GM21515 (cell line): Measurements from ENCODE around the gene GNLY.

Experiments
- ATAC-seq: cut with Tn5 transposase; IDR thresholded peaks from one replicate; pipeline ENCODE4 v1.9.1; 2021; ENCODE audit not compliant: unreplicated experiment

The GNLY gene

GRCh38 chr2:85723707-85724360 is 29.7 kb downstream of the GNLY start:
- no peak for ATAC-seq

DNA sequence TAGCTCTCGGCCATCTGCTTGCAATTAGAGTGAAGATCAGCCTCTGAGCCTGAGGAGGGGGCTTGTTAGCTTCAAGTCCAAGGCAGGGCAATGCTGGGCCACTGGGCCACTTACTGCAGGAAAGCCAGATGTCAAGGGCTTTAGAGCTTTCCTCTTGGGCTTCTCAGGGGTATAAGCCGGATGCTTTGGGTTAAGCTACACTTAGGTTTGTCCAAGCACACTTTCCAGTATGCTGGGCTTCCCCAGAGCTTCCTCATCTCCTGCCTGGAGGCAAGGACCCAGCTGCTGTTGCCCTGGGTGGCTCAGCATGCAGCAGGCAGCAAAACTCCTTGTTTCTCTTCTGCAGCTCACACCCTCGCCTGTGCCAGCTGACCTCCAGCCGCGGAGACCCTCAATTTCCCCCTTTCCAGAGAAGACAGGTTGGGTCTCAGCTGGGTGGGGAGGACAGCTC is 30.6 kb downstream of the GNLY start:
- ATAC-seq: no peak

GRCh38 chr2:85725451-85725850 is 31.3 kb downstream of the GNLY start:
- no peak for ATAC-seq

DNA sequence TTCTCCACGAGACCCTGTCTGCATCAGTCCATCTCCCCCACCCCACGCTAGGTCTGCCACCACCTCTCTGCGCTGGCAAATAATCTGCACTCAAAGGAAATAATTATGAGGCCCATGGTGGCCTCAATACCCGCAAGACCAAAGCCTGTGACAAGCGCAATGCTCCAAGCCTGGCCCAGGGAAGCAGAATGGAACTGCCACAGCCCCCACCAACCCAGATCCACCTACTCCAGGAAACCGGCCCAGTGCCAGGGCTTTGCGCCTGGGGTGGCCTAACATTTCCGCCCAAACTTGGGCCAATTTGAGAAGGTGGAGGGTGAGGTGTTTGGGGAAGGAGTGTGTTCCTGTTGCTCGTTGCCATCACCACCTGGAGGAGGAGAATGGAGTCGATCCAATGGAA is 33.6 kb downstream of the GNLY start:
- no peak for ATAC-seq

GRCh38 chr2:85728342-85728741 is 34.2 kb downstream of the GNLY start:
- no peak for ATAC-seq

DNA sequence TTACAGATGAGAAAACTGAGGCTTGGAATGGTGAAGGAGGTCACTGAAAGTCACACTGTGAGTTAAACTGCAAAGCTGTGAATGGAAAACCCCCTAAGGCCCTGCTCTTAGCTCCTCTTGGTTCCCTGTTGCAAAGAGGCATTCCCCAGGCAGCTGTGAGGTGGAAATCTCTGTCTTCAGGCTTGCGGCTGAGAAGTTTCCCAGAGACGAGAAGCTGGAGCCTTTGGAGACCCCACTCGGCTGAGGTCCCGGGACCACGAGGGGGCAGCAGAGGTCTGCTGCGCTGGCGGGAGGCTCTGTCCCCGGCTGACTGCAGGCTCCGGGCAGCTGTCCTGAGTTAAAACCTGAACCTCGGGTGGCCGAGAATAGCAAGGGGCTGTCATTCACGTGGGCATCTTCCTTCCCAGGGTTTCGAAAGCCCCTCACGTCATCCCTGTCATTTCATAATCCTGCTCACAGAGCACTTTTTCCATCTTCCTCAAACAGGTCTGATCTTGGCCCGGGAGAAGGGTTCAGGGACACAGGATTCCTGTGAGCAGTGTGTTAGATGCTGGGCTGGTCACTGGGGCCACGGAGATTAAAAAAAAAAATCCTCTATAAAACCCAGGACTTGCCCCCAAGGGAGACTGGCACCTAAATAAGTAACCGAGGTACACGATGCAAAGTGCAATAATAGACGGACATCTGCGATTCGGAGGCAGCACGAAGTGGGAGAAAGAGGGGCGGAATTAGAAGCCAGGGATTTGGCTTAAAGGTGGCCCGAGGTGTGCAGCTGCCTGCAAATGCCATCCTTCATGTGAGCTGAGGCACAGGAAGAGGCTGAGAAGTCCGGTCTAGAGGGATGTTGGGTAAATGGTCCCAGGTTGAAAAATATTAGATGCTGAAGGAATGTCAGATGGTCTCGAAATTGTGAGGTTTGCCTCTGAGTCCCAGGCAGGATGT is 35.0 kb downstream of the GNLY start:
- peak; percentile 69 for ATAC-seq

DNA sequence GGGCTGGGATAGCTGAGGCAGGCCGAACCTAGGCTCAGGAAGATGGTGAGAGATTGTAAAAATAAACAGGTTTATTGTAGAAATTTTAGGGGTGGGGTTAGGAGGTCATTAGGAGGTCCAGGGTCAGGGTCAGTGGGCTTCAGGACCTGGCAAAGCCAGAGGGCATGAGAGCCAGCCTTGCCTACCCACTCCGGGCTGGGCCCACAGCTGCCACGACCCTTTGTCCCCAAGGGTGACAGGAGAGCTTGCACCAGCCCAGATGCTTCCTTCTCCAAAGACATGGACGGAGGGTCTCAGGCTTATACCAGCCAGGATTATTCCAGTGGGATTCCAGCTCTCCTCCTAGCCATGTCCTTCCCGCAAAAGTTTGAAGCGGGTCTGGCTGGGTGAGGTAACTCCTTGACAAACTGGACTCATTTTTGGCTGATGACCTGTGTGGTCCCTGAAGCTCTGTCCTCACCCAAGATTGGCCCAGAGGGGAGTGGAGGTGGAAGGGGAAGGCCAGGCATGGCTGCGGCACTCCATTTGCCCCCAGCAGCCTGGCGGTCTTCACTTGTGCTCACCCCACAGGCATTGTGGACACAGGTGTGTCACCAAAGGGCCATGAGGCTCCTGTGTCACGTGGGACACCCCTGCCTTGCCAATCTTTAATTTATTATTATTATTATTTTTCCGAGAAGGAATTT is 35.8 kb downstream of the GNLY start:
- no peak for ATAC-seq

- no peak for ATAC-seq
Observed at GRCh38 chr2:85730686-85731230, 36.6 kb downstream of the GNLY start.

DNA sequence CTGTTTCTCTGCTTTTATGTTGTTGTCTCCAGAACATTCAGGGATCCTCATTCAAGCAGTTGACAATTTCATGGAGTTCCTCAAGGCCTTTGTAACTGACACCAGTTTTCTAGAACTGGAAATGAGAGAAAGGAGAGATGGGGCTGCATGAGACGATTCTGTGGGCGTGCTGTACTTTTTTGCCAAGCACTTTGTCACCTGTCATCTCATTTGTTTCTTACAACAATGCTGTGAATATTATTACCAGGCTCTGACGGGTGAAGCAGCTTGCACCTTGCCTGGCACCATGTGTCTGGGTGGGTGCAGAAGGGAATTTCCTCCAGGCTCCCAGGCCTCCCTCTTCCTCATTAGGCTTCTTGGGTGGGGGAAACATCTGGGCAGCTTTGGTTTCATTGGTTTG is 37.4 kb downstream of the GNLY start:
- ATAC-seq: no peak

DNA sequence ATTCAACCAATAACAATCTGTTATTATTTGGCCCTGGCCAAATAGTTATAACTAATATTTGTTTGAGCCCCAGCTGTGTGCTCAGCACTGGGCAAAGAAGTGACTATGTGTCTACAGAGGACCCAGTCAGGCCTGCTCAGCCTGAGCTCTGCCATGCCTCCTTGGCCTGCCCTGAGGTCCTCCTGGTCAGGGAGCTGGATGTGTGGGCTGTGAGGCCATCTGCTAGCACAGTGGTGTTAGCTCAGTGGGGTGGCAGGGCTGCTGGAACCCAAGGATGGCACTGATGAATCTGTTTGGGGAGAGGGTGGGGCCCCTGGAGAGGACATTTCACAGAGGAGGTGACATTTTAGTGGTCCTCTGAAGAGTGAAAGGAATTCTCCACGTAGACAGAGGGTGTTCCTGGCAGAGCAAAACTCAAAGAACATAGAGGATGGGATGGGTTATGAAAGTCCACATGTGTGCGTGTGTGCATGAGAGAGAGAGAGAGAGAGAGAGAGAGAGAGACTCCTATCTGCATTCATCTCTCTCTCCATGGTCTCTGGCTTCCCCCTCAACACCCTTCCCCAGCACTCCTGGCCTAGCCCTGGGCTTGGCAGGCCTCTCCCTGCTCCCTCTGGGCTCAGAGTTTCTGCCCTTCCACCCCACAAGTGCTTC is 38.4 kb downstream of the GNLY start:
- no peak for ATAC-seq

DNA sequence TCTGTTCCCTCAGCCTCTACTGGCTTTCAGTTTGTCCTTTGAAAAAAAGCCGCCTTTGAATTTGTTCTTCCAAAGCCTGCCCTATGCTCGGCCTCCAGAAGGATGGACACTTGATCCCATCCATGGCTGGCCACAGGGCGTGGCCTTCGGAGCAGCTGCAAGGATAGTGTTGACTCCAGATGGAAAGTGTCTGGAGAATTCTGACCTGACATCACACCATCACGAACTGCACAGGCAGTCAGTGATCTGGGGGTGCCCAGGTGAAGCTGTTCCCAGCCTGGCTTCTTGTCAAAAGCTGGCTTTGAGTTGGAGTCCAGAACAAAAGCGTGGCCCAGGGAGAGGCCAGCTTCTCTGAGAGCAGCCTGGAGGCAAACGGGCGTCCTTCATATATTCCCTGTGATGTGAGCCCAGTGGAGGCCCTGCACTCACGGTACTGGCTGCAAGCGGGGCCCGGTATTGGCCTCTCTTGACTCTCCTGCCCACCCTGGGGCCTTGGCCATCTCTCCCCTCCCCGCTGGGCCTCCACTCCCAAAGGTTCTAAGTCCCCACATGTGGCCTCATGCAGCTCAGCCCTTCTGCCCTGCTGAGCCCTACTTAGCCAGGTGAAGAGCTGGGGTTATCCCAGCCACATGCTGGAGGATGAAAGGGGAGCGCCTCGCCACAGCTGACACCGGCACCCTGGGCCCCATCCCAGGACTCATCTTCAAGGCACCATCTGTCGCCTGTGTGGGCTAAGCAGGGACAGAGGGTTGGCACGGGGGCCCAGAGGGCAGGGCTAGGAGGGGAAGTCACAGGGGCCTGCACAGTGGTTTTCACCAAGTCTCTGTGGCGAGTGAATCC is 39.2 kb downstream of the GNLY start:
- no peak for ATAC-seq

DNA sequence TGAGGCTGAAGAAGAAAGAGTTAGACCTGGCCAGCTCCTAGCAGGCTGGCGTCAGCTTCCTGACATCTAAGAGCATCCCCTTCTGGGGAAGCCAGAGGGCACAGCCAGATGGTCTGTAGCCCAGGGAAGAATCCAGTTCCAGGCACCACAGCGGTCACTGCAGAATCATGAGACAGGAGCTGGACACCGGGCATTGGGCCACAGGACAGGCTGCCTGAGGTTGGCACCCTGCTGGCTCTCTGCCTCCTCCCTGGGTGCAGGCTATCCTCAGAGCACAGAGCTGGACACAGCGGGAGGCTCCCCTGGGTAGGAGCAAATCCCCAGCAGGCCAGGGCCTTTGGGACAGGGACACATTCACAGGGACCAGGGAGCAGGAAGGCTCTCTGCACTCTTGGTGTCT is 39.9 kb downstream of the GNLY start:
- ATAC-seq: no peak

DNA sequence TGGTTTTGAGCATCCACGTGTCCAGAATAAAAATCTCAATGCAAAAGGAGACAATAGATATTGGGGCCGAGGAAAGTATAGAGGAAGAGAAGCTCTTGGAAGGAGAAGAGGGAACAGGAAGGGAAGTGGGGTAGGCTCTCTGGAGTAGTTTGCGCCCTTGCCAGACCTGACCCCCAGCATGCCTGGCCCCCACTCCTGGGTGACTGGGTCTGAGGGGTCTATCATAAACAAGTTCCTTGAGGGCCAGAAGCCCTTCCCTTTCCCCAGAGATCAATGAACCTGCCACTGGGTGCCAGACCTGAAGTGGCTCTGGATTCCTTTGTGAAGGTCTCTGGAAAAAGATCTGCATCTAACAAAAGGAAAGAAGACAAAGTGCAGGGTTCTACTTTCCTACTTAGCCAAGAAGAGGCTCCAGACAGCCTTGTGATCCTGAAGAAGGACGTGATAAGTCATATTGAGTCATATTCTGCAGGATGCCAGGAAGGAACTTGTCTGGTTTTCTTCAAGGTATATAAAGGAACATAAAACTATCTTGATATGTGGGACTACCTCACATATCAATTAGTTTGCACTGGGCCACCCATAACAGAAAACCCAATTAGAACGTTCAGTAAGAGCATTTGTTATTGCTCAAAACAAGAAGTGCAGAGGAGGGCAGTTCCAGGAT is 40.9 kb downstream of the GNLY start:
- no peak for ATAC-seq

- no peak for ATAC-seq
Observed at GRCh38 chr2:85735691-85736090, 41.5 kb downstream of the GNLY start.

- ATAC-seq: no peak
Observed at GRCh38 chr2:85736456-85737355, 42.5 kb downstream of the GNLY start.

- ATAC-seq: no peak
Observed at GRCh38 chr2:85737481-85737880, 43.3 kb downstream of the GNLY start.

DNA sequence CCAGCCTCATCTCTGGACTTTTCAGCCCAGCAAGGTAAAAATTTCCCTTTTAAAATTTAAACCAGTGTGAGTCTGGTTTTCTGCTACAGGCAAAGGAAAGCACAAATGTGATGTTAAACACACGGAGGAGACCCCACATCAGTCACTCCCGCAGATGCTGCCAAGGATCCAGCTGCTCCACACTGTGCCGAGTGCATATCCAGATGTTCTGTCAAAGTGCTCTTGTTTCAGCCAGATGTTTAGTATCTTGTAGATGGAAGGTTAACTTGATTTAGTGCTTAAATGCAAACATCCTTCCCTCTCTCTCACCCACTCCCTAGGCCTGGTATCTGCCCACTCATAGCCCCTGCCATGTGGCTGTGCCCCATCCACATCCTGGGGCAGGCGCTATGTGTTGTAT is 43.8 kb downstream of the GNLY start:
- no peak for ATAC-seq

GRCh38 chr2:85740193-85740592 is 46.0 kb downstream of the GNLY start:
- no peak for ATAC-seq
